Hepatocyte (in vitro differentiated cells): Measurements from ENCODE around the gene ANKRD37.

ENCODE experiments used
- EZH2 ChIP-seq: fragments of 200-600 bp; sonication (generic); IDR thresholded peaks from 2 replicates; pipeline ENCODE4 v1.6.1; 2016; ENCODE audit warnings: antibody characterized with exemption, mild to moderate bottlenecking, borderline replicate concordance
- TF ChIP-seq, protein P1 (sequence below): fragments of 200-600 bp; sonication (generic); IDR thresholded peaks from 2 replicates; pipeline ENCODE4 v1.5.1; 2016; ENCODE audit warnings: antibody characterized with exemption, mild to moderate bottlenecking; ENCODE audit not compliant: poor library complexity

DNA sequence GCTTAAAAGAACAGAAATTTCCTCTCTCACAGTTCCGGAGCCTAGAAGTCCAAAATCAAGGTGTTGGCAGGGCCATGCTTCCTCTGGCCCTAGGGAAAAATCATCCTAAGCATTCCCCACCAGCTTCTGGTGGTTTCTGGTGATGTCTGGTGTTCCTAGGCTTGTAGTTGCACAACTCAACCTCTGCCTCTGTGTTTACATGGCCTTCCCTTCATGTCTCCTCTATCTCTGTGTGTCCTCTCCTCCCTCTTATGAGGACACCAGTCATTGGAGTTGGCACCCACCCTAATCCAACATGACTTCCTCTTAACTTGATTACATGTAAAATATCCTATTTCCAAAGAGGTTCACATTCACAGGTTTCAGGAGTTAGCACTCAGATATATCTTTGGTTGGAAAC is 16.3 kb upstream of the ANKRD37 start:
- TF ChIP-seq EZH2: no peak
- TF ChIP-seq, protein P1, sequence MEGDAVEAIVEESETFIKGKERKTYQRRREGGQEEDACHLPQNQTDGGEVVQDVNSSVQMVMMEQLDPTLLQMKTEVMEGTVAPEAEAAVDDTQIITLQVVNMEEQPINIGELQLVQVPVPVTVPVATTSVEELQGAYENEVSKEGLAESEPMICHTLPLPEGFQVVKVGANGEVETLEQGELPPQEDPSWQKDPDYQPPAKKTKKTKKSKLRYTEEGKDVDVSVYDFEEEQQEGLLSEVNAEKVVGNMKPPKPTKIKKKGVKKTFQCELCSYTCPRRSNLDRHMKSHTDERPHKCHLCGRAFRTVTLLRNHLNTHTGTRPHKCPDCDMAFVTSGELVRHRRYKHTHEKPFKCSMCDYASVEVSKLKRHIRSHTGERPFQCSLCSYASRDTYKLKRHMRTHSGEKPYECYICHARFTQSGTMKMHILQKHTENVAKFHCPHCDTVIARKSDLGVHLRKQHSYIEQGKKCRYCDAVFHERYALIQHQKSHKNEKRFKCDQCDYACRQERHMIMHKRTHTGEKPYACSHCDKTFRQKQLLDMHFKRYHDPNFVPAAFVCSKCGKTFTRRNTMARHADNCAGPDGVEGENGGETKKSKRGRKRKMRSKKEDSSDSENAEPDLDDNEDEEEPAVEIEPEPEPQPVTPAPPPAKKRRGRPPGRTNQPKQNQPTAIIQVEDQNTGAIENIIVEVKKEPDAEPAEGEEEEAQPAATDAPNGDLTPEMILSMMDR: no peak
